Left renal cortex interstitium (tissue), 4 donors: Measurements from ENCODE around the gene SRPK1. TPM values are rescaled to one million over a fixed set of nuclear protein-coding genes. Genes with fewer than 3 reads are reported as not detected.
A peak's percentile ranks its signal among the peaks of the same experiment; 100 is the strongest.

Experiments used
- DNase-seq, 4 donors: peaks; one replicate each; pipeline ENCODE4 v3.0.0-alpha.2; 2013; ENCODE audit warnings: low read depth in 4 of 4, low spot score in 2 of 4, missing footprints in 1 of 4
- polyA plus RNA-seq, 4 donors: library from polyadenylated mRNA; unstranded; fragments of 120-200 nt; gene quantifications; one replicate each; pipeline ENCODE4 v1.2.1, GENCODE V29; 2013; ENCODE audit not compliant: insufficient read length in 4 of 4

The SRPK1 gene
- polyA plus RNA-seq, 4 donors, result 43.3 to 56.8 (median 48.8) TPM

DNA sequence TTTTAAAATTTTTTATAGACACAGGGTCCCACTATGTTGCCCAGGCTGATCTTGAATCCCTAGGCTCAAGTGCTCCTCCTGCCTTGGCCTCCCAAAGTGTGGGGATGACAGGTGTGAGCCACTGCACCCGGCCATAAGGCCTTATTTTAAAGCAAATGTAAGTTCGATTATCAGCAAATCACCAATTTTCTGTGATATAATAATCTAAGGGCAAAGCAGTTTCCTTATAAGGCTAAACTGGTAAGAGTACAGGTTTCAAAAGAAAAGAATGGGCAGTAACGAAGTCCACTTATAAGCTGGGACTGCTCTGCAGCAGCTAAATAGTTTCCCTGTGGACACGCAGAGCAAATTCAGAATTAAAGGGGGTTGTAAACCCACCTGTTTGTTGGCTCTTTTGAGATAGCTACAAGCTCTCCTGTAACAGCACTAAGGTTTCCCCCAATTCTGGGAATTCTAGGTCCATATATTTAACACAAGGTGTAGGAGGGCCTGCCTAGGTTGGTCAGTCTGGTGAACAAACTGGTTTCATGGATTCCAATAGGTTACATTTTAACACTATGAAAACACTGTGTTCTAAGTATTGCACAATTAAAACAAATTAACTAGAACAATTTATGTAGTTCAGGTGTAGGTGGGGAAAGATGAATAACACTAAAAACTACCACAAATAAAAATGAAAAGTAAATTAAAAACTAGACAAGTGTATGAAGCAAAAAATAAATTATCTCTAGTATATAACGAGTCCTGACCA is 89.5 kb downstream of the SRPK1 start:
- DNase-seq, result peak in 1 of 4 donors; percentile 2

DNA sequence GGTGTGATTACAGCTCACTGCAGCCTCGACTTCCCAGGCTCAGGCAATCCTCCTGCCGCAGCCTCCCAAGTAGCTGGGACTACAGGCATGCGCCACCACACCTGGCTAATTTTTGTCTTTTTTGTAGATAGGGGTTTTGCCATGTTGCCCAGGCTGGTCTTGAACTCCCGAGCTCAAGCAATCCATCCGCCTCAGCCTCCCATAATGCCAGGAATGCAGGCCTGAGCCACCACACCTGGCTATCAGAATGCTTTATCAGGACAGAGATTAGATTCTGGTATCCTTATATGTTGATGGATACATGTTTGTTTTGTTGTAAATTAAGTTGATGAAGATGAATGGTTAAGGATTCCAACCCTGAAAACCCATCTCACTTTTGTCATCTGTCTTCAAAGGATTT is 91.6 kb downstream of the SRPK1 start:
- no peak for DNase-seq

DNA sequence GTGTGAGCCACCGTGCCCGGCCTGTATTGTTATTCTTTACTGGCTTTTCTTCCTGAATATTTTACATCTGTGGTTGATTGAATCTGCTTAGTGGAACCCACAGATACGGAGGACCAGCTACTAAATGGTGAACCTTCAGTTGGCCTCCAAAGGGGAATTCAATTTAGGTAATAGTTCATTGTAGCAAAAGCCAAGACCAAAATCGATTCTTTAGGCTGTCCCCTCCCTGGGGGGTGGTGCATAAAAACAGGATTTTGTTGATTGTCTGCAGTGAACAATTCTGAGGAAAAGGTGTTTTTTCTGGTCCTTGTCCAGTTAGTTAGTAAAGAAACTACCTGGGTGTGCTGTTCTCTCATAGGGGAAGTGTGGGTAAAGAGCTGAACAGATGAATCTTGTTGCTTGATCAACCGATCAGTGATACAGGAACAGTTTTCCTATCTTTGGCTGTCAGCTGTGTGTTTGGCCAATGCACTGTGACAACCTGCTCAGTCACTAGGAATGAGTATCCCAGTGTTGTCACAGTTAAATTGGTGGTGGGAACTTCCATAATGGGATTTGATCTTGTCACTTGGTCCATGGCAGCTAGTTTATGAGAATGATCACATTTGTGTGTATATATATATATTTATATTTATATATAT is 96.2 kb downstream of the SRPK1 start:
- no peak for DNase-seq

DNA sequence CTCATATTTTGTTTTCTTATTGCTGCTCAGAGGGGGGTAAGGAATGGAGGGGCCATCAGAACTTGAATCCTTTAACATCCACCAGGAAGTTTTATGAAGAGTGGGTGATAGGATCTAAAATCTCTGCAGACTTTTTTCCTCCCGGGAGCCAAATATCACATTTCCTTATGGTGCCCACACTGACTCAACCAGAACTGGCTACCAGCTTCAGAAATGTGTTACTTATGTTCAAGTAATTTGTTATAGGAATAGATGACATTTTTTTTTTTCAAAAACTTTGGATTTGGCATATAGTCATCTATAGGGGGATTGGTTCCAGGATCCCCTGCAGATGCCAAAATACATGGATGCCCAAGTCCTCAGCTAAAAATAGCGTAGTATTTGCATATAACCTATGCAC is 97.3 kb downstream of the SRPK1 start:
- no peak for DNase-seq

DNA sequence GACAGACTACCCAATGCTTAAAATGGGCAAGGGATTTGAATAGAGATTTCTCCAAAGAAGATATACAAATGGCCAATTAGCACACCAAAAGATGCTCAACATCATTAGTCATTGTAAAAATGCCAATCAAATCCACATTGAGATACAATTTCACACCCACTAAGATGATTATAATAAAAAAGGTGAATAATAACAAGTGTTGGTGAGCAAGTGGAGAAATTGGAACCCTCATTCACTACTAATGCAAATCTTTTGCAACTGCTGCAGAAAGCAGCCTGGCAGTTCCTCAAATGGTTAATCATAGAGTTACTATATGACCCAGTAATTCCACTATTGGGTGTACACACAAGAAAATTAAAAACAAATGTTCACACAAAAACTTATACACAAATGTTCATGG is 103.4 kb downstream of the SRPK1 start:
- no peak for DNase-seq

DNA sequence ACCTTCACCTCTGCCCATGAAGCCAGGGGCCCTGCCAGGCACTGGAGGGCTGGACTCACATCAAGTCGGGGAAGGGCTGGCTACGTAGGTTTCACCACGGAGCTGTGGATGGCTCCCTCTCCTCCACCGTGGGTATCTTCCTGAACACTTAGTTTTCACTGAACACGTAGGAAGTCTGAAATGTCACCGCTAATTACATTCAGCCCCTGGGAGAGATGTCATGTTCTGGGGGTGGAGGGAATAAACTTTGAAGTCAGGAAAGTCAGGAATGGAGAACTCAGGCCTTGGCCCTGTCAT is 109.3 kb downstream of the SRPK1 start:
- DNase-seq, result no peak

DNA sequence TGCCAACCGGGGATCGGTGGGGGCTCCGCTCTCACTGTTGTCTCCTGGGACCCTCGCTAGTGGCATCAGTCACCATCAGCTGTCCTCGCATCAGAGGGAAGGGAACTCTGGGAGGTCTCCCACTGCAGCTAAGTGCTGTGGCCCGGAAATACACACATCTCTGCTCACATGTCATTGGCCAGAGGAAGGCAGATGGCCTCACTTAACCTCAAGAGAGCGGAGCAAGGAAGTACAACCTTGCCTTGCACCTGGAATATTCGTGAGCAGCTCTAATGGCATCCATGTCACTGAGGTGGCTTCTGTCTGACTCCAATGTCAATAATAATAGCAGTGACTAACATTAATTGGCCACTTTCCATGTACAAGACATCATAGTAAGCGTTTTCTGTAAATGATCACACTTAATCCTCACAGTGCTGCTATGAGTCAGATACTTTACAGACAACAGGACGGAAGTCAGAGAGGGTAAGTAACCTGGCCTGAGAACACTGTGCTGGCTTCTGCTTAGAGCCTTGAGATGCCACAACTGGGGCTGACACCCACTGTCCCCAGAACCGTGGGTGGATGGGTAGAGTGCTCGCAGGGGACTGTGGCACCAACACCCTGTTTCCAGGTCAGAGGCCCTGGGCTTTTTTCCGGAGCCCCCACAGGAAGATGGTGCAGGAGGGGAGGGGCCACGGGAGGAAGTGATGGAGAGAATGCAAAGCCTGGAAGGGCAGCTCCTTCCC is 109.8 kb downstream of the SRPK1 start:
- DNase-seq, result no peak

DNA sequence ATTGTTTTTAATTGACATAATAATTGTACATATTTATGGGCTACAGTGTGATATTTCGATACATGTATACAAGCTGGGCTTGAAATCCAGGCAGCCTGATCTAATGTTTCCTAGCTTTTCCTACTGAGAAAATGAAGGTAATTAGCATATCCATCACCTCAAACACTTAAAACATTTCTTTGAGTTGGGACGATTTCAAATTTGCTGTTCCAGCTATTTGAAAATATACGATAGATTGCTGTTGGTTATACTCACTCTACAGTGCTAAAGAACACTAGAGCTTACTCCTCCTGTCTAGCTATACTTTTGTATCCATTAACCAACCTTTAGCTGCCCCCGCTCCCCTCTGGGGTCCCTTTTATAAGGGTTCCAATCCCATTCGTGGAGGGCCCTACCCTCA is 111.1 kb downstream of the SRPK1 start:
- no peak for DNase-seq

DNA sequence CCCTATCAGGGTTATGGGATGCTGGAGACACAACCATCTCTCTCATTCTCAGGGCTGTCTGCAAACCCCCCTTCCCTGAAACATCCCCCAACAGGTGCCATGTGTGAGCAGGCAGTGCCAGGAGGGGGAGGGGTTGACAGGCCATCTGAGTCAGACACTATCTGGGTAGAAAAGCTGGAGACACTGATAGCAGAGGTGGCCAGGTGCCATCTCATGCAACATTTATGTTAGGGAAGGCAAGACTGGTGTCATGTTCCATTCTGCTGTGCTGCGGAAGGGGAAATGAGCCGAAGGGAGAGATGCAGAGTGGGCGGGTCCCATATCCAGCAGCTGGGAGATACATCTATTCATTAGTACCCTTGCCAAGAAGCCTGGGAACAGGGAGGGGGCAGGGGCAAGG is 112.2 kb downstream of the SRPK1 start:
- no peak for DNase-seq

DNA sequence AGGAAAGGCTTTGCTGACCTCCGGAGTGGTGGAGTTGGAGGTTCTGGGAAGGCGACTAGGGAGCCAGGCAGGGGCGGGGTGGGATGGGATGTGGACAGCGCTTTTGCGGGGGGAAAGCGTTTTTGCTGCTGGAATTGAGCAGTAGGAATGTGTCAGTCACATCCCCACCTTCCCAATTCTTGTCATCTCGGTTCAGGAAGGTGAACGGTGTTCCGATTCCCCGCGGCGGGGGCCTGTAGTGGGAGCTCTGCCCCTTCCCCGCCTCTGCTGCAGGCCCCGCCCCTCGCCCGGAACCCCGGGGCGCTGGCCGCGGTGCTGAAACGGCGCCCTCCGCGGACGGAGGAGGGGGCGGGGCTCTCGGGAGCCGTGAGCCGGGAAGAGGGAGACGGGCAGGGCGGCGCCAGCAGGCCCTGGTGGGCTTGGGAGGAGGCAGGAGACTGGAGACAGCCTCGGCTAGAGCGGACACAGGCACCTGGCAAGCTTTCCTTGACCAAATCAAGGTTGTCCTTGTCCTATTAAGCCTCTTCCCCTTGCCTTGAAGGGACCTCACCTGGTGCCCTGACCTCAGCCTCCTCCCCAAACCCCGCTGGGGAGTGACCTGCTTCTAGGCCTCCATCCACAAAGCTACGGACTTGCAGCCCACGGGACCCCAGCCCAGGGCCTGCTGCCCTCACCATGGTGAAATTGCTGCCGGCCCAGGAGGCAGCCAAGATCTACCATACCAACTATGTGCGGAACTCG is 115.7 kb downstream of the SRPK1 start, which contains the start of gene LHFPL5:
LHFPL5 (plus strand) TSS at position 357 of the 741 bp plus-strand sequence; CDS start at position 676, 319 bp downstream.
- DNase-seq, result peak; percentile 7 to 52 (median 39)

DNA sequence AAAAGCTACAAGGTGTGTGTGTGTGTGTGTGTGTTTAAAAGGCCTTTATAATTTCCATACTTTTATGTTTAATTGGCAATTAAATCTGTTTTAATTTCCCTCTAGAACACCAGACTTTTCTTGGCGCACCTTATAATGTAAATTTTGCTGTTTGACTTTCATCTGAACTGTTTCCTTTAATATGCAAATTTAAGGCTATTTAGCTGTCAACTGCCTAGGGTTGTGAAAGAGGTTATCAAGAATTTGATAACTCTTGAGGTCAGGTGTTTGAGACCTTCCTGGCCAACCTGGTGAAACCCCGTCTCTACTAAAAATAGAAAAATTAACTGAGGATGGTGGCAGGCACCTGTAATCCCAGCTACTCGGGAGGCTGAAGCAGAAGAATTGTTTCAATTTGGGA is 119.8 kb downstream of the SRPK1 start:
- DNase-seq, result no peak

DNA sequence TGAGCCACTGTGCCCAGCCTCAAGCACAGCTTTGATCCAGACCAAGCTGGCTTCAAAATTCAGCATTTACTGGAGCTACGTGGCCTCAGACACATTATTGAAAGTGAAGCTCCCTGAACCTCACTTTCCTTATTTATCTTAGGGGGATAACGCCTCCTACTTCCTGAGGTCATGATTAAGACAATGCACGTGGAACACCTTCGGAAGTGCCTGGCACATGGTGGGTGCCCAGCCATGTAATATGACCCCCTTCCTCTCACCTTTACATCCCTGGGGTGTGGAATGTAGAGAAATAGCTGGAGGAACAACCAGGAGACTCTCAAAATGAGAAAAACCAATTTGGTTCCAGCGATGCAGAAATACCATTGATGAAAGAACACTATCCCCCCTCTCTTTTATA is 122.2 kb downstream of the SRPK1 start:
- DNase-seq, result no peak

DNA sequence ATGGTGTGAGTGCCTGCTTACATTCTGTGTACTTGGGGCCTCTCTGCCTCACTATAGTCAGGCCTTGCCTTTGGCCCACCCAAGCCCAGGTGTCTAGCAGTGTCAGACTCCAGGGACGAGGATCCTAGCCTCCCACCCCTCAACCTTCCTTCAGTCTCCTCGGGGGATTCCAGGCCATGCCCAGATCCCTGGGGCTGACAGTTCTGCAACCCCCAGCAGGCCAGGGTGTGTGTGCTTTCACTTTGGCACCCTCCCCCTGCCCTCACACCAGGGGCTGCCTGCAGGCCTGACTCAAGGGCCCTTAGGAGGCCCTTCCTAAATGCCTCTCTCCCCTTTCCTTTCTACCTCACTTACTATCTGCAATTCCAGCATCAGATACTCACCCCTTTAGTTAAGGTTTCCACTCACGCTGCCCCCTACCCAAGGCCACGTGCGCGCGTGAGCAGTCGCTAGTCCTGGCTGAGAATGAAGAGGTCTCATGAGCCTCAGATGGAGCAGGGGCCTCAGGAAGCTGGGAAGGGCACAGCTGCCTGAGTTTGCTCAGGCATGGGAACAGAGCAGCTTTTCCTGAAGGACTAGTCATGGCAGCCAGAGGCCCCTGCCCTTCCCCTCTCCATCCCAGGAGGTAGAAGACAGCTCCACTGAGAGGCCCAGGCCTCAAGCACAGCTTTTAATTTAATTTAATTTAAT is 122.9 kb downstream of the SRPK1 start:
- DNase-seq, result no peak

DNA sequence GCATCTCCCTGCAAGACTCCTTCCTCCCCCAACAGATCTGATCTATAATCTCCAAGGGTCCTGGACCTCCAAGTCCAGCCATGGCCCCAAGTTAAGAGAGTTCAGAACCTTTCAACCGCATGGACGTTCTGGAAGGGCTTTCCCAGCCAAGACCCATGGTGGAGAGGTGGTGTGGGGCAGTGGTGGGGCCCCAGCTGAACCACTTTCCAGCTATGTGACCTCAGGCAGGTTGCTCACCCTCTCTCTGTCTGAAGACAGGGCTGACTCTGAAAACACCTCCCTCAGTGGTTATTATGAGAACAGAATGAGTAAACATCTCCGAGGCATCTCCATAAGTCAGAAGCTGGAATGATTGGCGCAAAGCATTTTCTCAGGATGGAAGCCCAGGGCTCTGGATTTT is 124.7 kb downstream of the SRPK1 start:
- no peak for DNase-seq

DNA sequence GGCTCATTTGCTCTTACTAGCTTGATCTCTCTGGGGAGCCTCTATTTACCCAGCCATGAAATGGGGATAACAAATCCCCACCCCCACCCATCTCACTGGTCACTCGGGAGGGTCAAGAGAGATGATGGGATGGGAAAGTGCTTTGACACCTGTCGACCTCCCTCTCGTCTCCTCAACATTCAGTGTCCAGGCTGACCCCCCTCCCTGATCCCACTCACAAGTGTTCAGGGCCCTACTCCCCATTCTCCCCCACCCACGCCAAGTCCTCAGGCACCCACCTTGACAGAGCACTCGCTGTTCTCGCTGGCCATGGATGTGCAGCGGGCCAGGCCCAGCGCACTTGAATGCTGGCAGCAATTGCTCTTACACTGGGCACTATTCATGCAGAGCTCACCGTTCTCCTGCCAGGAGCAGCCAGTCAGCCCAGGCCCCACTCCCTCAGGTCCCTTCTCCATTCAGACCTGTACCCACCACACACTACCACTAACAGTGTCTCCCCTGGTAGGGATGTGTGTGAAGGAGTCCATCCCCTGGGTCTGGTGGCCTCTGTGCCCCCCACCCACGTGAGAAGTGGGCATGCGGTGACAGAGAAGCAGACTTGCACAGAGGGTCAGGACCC is 125.3 kb downstream of the SRPK1 start:
- DNase-seq, result no peak

DNA sequence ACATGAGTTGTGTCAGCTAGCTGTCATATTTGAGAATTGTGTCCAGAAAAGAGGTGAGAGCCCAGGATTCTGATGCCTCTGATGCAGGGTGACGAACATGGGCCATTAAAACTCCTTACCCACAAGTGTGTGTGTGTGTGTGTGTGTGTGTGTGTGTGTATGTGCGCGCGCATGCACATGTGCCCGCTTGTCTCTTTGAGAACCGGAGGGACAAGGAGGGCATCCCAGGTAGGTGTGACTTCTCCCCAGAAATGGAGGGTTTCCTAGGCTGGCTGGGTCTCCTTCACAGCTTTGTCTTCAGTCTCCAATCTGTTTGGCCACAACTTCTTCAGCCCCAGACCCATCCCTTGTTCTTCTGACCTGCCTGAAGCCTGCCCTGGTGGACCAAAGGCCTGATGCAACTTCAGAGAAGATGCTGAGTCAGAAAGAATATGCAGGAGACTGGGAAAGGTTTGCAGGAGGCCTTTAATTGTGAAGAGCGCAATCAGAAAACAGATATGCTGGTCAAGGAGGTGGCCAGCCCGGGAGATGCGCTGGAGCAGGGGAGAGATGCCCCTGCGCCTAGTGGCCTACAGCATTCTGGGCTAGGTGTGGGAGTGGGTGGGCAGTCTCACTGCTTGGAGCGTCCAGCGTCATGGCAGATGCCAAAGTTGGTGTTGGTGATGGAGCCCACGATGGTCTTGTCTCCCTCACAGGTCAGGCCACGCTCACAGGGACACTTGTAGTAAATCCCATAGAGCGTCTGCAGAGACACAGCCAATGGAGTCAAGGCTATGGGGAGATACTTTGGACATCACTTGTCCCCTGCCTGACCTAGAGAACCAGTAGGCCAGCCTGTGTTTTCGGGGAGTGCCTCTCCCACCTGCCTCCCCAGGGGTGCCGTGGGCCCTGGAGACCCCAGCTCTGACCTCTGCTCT is 126.1 kb downstream of the SRPK1 start:
- no peak for DNase-seq

DNA sequence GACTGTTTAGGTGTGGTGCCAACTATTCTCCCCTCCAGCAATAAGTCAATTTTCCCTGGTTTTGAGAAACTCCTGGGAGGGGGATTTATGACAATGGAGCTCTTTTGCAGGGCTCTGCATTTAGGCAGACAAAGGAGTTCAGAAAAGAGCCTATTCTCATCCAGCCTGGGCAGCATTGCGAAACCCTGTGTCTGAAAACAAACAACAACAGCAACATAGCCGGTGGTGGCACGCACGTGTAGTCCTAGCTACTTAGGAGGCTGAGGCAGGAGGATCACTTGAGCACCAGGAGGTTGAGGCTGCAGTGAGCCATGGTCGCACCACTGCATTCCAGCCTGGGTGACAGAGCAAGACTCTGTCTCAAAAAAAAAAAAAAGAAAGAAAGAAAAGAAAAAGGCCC is 130.2 kb downstream of the SRPK1 start:
- DNase-seq, result no peak

DNA sequence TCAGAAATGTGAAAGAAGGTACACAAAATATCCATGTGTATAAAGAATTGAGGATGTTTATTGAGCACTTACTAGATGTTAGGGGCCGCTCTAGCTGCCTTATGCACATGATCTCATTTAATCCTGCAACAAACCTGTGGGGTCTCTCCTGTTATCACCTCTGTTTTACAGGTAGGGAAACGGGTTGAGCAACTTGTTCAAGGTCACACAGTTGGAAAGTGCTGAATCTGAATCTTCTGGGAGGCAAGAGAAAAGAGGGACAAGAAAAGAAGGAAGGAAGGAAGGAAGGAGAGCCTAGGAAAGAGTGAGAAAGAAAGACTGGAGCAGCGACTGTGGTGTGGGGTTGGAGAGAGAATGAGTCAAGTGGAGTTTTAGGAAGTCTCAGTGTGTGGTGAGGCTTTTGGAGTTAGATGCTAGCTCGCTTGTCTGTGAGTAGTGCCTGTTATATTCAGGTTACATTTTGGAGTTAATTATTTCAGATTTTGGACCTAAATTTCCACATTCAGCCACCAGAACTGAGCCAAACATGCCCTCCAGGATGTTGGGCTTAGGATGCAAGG is 132.4 kb downstream of the SRPK1 start:
- DNase-seq, result no peak
